ENCODE data around the gene LARGE1.

DNA sequence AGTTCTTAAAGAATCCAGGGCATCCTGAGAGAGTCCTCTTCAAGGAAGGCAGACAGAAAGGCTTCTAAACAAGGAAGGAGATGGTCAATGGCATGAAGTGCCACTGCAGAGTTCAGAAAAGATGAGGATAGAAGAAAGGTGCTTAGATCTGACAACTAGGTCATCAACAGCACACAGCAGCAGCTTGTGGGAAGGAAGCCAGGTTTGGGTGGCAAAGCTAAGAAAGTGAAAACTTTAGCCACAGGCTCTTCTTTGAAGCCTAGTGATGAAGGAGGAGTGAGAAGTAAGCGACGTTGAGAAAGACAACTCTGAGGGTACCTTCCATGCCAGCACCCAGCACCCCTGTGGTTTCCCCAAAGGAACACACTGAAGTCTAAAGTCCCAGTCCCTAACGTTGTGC lies 92.0 kb downstream of the LARGE1 start:
- TF ChIP-seq, protein P1, sequence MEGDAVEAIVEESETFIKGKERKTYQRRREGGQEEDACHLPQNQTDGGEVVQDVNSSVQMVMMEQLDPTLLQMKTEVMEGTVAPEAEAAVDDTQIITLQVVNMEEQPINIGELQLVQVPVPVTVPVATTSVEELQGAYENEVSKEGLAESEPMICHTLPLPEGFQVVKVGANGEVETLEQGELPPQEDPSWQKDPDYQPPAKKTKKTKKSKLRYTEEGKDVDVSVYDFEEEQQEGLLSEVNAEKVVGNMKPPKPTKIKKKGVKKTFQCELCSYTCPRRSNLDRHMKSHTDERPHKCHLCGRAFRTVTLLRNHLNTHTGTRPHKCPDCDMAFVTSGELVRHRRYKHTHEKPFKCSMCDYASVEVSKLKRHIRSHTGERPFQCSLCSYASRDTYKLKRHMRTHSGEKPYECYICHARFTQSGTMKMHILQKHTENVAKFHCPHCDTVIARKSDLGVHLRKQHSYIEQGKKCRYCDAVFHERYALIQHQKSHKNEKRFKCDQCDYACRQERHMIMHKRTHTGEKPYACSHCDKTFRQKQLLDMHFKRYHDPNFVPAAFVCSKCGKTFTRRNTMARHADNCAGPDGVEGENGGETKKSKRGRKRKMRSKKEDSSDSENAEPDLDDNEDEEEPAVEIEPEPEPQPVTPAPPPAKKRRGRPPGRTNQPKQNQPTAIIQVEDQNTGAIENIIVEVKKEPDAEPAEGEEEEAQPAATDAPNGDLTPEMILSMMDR (IDR thresholded peaks at IDR 0.05 in 8 of 11, conservative IDR thresholded peaks at IDR 0.05 in 3 of 11), result no peak
- TF ChIP-seq POLR2AphosphoS5 (IDR thresholded peaks at IDR 0.05), result no peak
